ENCODE results near the gene GEMIN8.

Gene GEMIN8

GRCh38 chrX:13994104-13994503 lies 35.6 kb downstream of the GEMIN8 start:
- H3K4me1 Mint-ChIP-seq = no peaks in the 10 kb centered on the region
- H3K27ac Mint-ChIP-seq = no peak overlapping the region
- no peaks in the 10 kb centered on the region for H3K9me3 Mint-ChIP-seq
- H3K4me3 Mint-ChIP-seq = no peak overlapping the region
- no peaks in the 10 kb centered on the region for H3K27me3 Mint-ChIP-seq
- H3K36me3 Mint-ChIP-seq = peaks cover 8% of the 10 kb centered on the region

DNA sequence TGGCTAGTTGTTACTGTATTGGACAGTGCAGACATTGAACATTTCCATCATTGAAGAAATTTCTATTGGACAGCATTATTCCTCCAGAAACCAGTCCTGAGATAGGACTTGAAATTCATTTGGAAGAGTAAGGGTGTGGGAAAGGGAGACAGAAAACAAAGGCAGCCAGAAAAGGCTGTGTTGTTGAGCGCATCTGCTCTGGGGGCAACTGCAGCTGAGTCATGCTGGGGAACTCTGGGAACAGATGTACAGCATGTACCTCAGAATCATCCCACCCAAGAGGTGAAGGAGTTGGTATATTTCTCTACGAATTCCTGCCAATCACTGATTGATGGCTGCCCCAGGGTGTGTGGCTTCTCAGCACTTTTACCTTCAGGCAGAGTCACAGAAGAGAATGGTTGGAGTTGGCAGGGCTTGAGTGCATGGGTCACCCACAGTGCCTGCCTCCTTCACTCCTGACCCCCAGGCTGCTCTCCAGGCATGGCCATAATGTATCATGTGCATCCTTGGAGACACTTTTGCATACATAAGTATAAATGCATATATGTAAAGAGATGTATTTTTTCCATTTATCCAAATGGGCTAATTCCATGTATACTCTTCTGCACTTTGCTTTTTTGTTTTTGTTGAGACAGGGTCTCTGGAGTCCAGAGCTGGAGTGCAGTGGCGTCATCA lies 39.4 kb downstream of the GEMIN8 start:
- Mint-ChIP-seq H3K27ac (no peak overlapping the region), H3K27me3 (no peaks in the 10 kb centered on the region), H3K4me3 (no peak overlapping the region), H3K9me3 (no peaks in the 10 kb centered on the region), H3K4me1 (no peaks in the 10 kb centered on the region), H3K36me3 (peaks cover 9% of the 10 kb centered on the region)

DNA sequence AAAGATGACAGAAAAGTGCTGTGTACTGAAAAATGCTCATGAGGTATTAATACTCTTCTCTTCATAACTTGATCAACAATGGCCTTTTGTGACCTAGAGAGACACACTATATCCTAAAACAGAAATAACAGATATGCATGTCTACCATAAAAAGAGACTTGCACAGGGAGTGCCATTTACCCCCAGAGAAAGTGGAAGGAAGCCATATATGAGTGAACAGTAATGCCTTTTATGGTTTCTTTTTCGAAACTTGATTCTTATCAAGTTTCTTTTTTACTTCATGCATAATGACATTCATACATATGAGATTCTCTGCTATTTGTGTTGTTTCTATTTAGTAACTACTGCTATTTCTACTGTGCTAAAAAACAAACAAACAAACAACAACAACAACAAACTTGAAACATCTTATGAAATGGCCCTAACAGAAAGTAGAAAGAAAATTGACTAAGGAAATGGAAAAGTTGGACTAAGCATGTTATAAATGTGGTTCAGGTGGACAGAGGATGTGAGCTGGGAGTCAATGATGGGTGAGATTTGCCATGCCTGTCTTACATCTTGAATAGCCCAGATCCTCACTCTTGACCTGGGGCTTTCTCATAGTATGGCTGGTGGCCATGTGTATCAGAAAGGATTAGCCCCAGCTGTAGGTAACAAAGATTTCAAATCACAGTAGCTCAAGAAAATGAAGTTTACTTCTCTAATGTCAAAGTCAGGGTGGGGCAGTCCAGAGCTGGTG lies 43.8 kb downstream of the GEMIN8 start:
- Mint-ChIP-seq H3K27ac (no peak overlapping the region), H3K9me3 (no peaks in the 10 kb centered on the region), H3K36me3 (peaks cover 7% of the 10 kb centered on the region), H3K4me1 (no peaks in the 10 kb centered on the region), H3K4me3 (no peak overlapping the region), H3K27me3 (no peaks in the 10 kb centered on the region)

GRCh38 chrX:13983734-13984133 lies 46.0 kb downstream of the GEMIN8 start:
- Mint-ChIP-seq H3K4me1 (no peaks in the 10 kb centered on the region), H3K4me3 (no peak overlapping the region), H3K36me3 (peaks cover 9% of the 10 kb centered on the region), H3K9me3 (no peaks in the 10 kb centered on the region), H3K27me3 (no peaks in the 10 kb centered on the region), H3K27ac (no peak overlapping the region)

DNA sequence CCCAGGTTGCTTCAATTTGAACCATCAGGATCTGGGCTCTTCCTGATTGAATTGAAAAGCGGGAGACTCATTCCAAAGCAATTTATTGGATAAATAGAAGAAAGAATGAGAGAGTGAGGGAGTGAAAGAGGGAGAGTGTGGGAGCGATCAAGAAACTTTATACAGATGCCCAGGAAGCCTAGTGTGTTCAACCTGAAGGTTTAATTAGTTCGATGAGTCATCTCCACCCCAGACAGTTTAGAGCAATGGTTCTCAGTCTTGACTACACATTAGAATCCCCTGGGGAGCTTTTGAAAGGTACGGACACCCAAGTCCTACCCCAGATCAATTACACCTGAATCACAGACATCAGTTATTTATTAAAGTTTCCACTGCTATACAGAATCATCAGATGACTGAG lies 61.5 kb downstream of the GEMIN8 start:
- Mint-ChIP-seq H3K27me3 (no peaks in the 10 kb centered on the region), H3K36me3 (no peaks in the 10 kb centered on the region), H3K9me3 (no peaks in the 10 kb centered on the region), H3K27ac (no peak overlapping the region), H3K4me3 (no peak overlapping the region), H3K4me1 (no peaks in the 10 kb centered on the region)

GRCh38 chrX:13967636-13968035 lies 62.1 kb downstream of the GEMIN8 start:
- no peaks in the 10 kb centered on the region for H3K9me3 Mint-ChIP-seq
- H3K36me3 Mint-ChIP-seq = no peaks in the 10 kb centered on the region
- no peaks in the 10 kb centered on the region for H3K4me1 Mint-ChIP-seq
- no peaks in the 10 kb centered on the region for H3K27me3 Mint-ChIP-seq
- no peak overlapping the region for H3K4me3 Mint-ChIP-seq
- no peak overlapping the region for H3K27ac Mint-ChIP-seq

DNA sequence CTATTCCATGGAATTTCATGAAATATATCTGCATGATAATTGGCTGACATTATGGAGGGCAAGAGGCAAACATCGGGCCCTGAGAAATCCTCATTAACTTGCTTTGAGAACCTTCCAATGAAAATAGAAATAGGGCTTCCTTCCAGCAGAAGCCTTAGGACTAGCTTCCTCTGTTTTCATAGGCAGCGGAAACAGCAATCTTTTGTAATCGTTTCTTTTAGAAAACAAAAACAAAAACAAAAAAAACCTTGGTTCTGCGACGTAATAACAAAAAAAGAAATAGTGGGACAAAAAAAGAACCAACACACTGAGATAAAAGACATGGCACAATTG lies 62.9 kb downstream of the GEMIN8 start:
- no peaks in the 10 kb centered on the region for H3K27me3 Mint-ChIP-seq

DNA sequence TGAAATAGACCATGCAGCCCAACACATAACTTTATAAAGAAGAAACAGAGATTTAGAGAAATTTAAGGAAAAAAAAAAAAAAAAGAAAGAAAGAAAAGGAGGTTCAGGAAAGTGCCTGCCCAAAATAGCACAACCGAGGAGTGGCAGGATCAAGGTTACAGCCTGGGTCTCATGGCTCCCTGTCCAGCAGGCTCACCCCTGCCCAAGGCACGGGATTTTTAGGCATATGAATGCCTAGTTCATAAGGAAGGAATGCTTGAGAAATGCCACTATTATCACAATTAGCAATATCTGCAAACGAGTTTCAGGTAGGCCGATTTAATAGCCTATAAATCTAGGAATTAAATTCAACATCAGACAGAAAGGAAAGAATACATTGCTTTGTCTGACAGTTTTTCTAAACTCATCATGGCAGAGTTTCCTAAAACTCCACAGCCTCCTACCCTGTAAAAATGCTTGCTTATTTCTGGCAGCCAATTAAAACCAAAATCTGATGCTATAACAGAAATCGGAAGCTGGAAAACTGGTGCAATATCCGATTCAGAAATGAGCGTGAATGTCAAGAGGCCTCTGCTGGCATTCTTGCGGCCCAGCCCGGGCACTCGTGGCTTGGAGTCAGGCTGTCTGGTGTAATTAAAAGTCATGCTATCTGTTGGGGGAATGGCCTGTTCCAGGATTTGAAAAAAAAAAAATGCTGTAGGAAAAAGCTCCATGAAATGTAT lies 63.5 kb downstream of the GEMIN8 start:
- Mint-ChIP-seq H3K36me3 (no peaks in the 10 kb centered on the region), H3K4me3 (no peak overlapping the region), H3K27me3 (no peaks in the 10 kb centered on the region), H3K27ac (no peak overlapping the region), H3K4me1 (no peaks in the 10 kb centered on the region), H3K9me3 (no peaks in the 10 kb centered on the region)

More for the DNA sequence above, 62.9 kb downstream of the GEMIN8 start:
- Mint-ChIP-seq H3K36me3 (no peaks in the 10 kb centered on the region), H3K4me3 (no peak overlapping the region), H3K9me3 (no peaks in the 10 kb centered on the region), H3K4me1 (no peaks in the 10 kb centered on the region), H3K27ac (no peak overlapping the region)

GRCh38 chrX:13965531-13965930 lies 64.2 kb downstream of the GEMIN8 start:
- Mint-ChIP-seq H3K36me3 (no peaks in the 10 kb centered on the region), H3K4me3 (no peak overlapping the region), H3K4me1 (no peaks in the 10 kb centered on the region), H3K27me3 (no peaks in the 10 kb centered on the region), H3K9me3 (no peaks in the 10 kb centered on the region), H3K27ac (no peak overlapping the region)

GRCh38 chrX:13956998-13957397 lies 72.7 kb downstream of the GEMIN8 start:
- H3K27me3 Mint-ChIP-seq = peaks cover 1% of the 10 kb centered on the region
- no peaks in the 10 kb centered on the region for H3K36me3 Mint-ChIP-seq
- H3K4me1 Mint-ChIP-seq = no peaks in the 10 kb centered on the region
- no peaks in the 10 kb centered on the region for H3K9me3 Mint-ChIP-seq
- H3K4me3 Mint-ChIP-seq = no peak overlapping the region
- H3K27ac Mint-ChIP-seq = no peak overlapping the region

All from activated naive CD4-positive, alpha-beta T cell treated with anti-CD3 and anti-CD28 coated beads, Interleukin-2, amount 50 U/mL, for 24 hours (primary cell).